Kidney (tissue), 14 donors: ENCODE measurements around the gene CLDN24. TPM values are rescaled to one million over a fixed set of nuclear protein-coding genes. Genes with fewer than 3 reads are reported as not detected.

Source experiments
- DNase-seq, 5 donors: peaks; one replicate each; pipeline ENCODE4 v3.0.0-alpha.2; 2013 to 2020
- FAIRE-seq: peaks from 2 replicates; lab custom pipeline; 2012; peaks lifted over from hg19 to GRCh38; lab: Jason Lieb, UNC
- H3K27ac ChIP-seq, 2 donors: one replicate each; pipeline ENCODE4 v1.7.0; 2013; ENCODE audit warnings: low read depth in 2 of 2, low read length in 2 of 2, inconsistent platforms in 1 of 2
- H3K27me3 ChIP-seq: one replicate; pipeline ENCODE4 v1.7.1; 2013; ENCODE audit warnings: low read length, inconsistent platforms; ENCODE audit not compliant: control insufficient read depth, insufficient read depth
- H3K36me3 ChIP-seq, 3 donors: one replicate each; pipeline versions ENCODE4 v1.7.0 to v1.7.1; 2013; ENCODE audit warnings: low read length in 3 of 3, control low read depth in 1 of 3, inconsistent platforms in 1 of 3; ENCODE audit not compliant: insufficient read depth in 3 of 3, control insufficient read depth in 2 of 3
- H3K4me1 ChIP-seq, 3 donors: one replicate each; pipeline versions ENCODE4 v1.7.0 to v1.7.1; 2013; ENCODE audit warnings: low read length in 3 of 3, inconsistent platforms in 1 of 3, low read depth in 1 of 3; ENCODE audit not compliant: control insufficient read depth in 2 of 3, insufficient read depth in 2 of 3
- H3K4me3 ChIP-seq, 3 donors: one replicate each; pipeline versions ENCODE4 v1.7.0 to v1.8.1; 2013; ENCODE audit warnings: low read length in 3 of 3, control low read depth in 1 of 3, inconsistent platforms in 1 of 3
- H3K9ac ChIP-seq, 3 donors: one replicate each; pipeline versions ENCODE4 v1.7.0 to v1.7.1; 2013; ENCODE audit warnings: low read length in 3 of 3, control low read depth in 1 of 3, inconsistent platforms in 1 of 3
- H3K9me3 ChIP-seq, 3 donors: one replicate each; pipeline versions ENCODE4 v1.7.0 to v1.7.1; 2013; ENCODE audit warnings: low read length in 3 of 3, control low read depth in 1 of 3, inconsistent platforms in 1 of 3; ENCODE audit not compliant: control insufficient read depth in 2 of 3, insufficient read depth in 1 of 3
- intact Hi-C: fragments of 100-400 bp; cut with DNase I; formaldehyde crosslinking; loops from one replicate; pipeline ENCODE4 v1.11.1; 2022
- polyA plus RNA-seq: library from polyadenylated mRNA; stranded (reverse); fragments of 350-450 nt; fragmentation: Illumina TruSeq; extraction: RNeasy Lipid Tissue Mini Kit (QIAGEN cat#74804); gene quantifications from one replicate; pipeline ENCODE4 v1.2.3, GENCODE V29; 2014; ENCODE audit warnings: low read depth, low replicate concordance; ENCODE audit not compliant: insufficient read depth
- total RNA-seq: library from RNA; stranded (reverse); fragmentation: NEBNext Ultra II Directional; extraction: Animal tissue kit (Norgen Biotek cat#: 25700); gene quantifications from one replicate; pipeline ENCODE4 v1.2.1, GENCODE V29; 2021
- TF ChIP-seq, protein P1 (sequence below): IDR thresholded peaks from 3 replicates; pipeline ENCODE4 v1.5.1; 2012; ENCODE audit warnings: mild to moderate bottlenecking, moderate library complexity, borderline replicate concordance; ENCODE audit not compliant: insufficient read depth; ENCODE audit errors: extremely low read depth
- donor health status: control.
- donor health status: control.
- donor health status: control.
- donor health status: control.
- donor health status: control.
- donor health status: DM: yes; HTN: yes; CAD: no.
- donor health status: Normal renal cell carcinoma (clear cell type).

The CLDN24 gene
- total and polyA plus RNA-seq, 2 donors from 2014 or later: not detected

DNA sequence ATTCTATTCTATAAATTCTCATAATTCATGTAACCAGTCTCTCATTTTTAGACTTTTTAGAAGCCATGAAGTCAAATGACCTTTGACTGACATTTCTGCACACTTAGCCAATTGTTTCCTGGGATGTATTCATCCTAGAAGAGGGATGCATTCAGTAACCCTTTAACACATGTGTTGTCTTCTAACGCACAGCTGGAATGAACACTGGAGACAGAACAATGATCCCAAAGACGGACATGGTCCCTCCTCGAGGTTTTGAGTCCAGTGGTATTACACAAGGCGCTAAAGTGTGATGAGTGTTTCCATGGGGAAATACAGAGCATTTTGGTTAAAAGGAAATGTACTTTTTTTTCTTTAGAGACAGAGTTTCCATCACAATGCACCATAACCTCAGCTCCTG is 39.8 kb upstream of the CLDN24 start:
- Histone ChIP-seq H3K36me3 (no peaks in the 10 kb centered on the region), H3K4me1 (no peaks in the 10 kb centered on the region), H3K27ac (no peak overlapping the region), H3K27me3 (no peaks in the 10 kb centered on the region), H3K4me3 (no peak overlapping the region), H3K9me3 (no peaks in the 10 kb centered on the region), H3K9ac (no peak overlapping the region)
- intact Hi-C loops: no loop called here
- DNase-seq (no peak), FAIRE-seq (no peak)
- TF ChIP-seq, protein P1, sequence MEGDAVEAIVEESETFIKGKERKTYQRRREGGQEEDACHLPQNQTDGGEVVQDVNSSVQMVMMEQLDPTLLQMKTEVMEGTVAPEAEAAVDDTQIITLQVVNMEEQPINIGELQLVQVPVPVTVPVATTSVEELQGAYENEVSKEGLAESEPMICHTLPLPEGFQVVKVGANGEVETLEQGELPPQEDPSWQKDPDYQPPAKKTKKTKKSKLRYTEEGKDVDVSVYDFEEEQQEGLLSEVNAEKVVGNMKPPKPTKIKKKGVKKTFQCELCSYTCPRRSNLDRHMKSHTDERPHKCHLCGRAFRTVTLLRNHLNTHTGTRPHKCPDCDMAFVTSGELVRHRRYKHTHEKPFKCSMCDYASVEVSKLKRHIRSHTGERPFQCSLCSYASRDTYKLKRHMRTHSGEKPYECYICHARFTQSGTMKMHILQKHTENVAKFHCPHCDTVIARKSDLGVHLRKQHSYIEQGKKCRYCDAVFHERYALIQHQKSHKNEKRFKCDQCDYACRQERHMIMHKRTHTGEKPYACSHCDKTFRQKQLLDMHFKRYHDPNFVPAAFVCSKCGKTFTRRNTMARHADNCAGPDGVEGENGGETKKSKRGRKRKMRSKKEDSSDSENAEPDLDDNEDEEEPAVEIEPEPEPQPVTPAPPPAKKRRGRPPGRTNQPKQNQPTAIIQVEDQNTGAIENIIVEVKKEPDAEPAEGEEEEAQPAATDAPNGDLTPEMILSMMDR: no peak

GRCh38 chr4:183360161-183360919 is 38.1 kb upstream of the CLDN24 start:
- Histone ChIP-seq H3K4me3 (no peak overlapping the region), H3K4me1 (no peaks in the 10 kb centered on the region), H3K27me3 (no peaks in the 10 kb centered on the region), H3K9me3 (no peaks in the 10 kb centered on the region), H3K27ac (no peak overlapping the region), H3K9ac (no peak overlapping the region), H3K36me3 (no peaks in the 10 kb centered on the region)
- intact Hi-C loops: no loop called here
- TF ChIP-seq, protein P1: no peak
- FAIRE-seq (no peak), DNase-seq (no peak)

DNA sequence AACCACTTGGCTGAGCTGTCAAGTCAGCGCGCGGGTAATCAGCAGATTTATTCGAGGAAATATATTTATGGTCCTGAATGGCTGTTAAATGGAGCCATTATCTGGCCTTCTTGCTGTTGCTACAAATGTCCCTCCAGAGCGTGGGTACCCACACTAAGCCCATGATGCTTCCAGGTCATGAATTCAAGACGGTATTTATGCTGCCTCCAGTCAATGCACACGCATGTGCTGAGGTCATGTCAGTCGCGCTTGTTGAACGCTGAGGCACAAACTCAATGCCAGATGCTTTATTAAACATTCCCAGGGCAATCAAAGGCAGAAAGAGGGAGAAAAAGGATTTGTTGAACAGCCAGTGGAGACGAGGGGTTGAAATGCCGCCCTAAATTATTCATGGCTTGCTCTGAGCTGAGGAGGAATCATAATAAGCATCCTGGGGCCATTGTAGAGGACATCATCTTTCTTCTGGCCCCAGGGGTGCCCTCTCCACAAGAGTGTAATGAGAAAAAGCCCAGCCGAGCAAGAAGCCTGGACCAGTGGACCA is 36.1 kb upstream of the CLDN24 start:
- Histone ChIP-seq H3K9me3 (no peaks in the 10 kb centered on the region), H3K4me3 (no peak overlapping the region), H3K4me1 (no peaks in the 10 kb centered on the region), H3K36me3 (no peaks in the 10 kb centered on the region), H3K27ac (no peak overlapping the region), H3K27me3 (no peaks in the 10 kb centered on the region), H3K9ac (no peak overlapping the region)
- DNase-seq: no peak
- intact Hi-C loops: no loop called here
- TF ChIP-seq, protein P1: no peak
- FAIRE-seq: no peak
